ENCODE measurements around the gene LRIG1. TPM values are rescaled to one million over a fixed set of nuclear protein-coding genes. Genes with fewer than 3 reads are reported as not detected.

The LRIG1 gene
- total and polyA plus RNA-seq, 2 of the 8 experiments (the other 6 are each of a cell fraction or from before 2014, with no cell fraction given), result 78.1 to 88.7 TPM

DNA sequence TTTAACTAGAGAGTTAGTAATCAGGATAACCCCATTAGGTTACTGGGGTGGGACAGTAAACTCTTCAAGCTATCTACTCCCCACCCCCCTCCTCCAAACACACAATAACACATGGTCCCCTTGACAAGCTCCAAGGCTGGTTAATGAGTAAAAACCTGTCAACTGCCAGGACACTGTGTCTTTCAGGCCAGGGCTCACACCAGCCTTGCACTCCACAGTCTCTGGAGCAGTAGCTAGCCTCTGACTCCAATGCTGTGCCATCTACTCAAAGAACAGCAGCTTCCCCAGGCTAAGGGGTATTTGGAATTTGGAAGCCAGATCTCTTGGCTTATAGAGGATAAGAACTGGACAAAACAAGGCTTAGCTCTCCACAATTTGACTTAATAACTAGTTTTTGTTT is 115.8 kb downstream of the LRIG1 start:
- no peak overlapping the region for H3K27ac ChIP-seq (ENCODE audit: low read depth, low read length)
- no peaks in the 10 kb centered on the region for H3K79me1 ChIP-seq (ENCODE audit: low read depth, low read length)
- TF ChIP-seq KDM5A (IDR thresholded peaks at IDR 0.05; ENCODE audit: low read length) (no peak), CHD1 (IDR thresholded peaks at IDR 0.05; ENCODE audit: low read depth, low read length) (no peak), RNF2 (IDR thresholded peaks at IDR 0.05; ENCODE audit: borderline replicate concordance, low read depth, low read length, missing control alignments, poor library complexity, severe bottlenecking) (no peak), TAF1 (IDR thresholded peaks at IDR 0.05; ENCODE audit: low read depth, low read length) (no peak), SAP30 (IDR thresholded peaks at IDR 0.05; ENCODE audit: insufficient read depth, insufficient replicate concordance, low read length) (no peak), CBX8 (IDR thresholded peaks at IDR 0.05; ENCODE audit: borderline replicate concordance, low read depth, low read length) (no peak), KDM1A (IDR thresholded peaks at IDR 0.05; ENCODE audit: borderline replicate concordance, low read length) (no peak)
- TF ChIP-seq, protein P1, sequence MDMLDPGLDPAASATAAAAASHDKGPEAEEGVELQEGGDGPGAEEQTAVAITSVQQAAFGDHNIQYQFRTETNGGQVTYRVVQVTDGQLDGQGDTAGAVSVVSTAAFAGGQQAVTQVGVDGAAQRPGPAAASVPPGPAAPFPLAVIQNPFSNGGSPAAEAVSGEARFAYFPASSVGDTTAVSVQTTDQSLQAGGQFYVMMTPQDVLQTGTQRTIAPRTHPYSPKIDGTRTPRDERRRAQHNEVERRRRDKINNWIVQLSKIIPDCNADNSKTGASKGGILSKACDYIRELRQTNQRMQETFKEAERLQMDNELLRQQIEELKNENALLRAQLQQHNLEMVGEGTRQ (IDR thresholded peaks at IDR 0.05; ENCODE audit: low read length), result no peak
- H3K23ac ChIP-seq (ENCODE audit: insufficient read length), result no peak overlapping the region
- H4K8ac ChIP-seq (ENCODE audit: extremely low read depth, insufficient read depth, low read length), result no peak overlapping the region
- CTCF ChIA-PET (ENCODE audit: partially characterized antibody), result interaction anchor here (0.7 to 4.3 kb wide), 5 partner anchors 13 to 437 kb away, joined by 3 to 24 read pairs (median 4); no protein-coding TSS in a partner anchor
- H3K56ac ChIP-seq (replicated peaks; ENCODE audit: insufficient read length, low read depth, low read length), result peak overlapping the region; percentile 1
- no peak overlapping the region for H4K91ac ChIP-seq (replicated peaks; ENCODE audit: insufficient read length, low read length)
- H2BK20ac ChIP-seq (ENCODE audit: low read length), result no peak overlapping the region
- no peak overlapping the region for H2BK12ac ChIP-seq (ENCODE audit: low read depth, low read length)
- no peak overlapping the region for H2BK15ac ChIP-seq (ENCODE audit: low read length)
- no peak overlapping the region for H4K5ac ChIP-seq (ENCODE audit: insufficient read length, low read depth, low read length)
- H2AK5ac ChIP-seq (ENCODE audit: low read depth, low read length), result no peak overlapping the region
- no peaks in the 10 kb centered on the region for H3K27me3 ChIP-seq (replicated peaks in 1 of 4; ENCODE audit: control insufficient read depth in 3 of 4, extremely low read depth in 1 of 4, insufficient read depth in 3 of 4, low read length in 3 of 4)
- no peak overlapping the region for H3K9ac ChIP-seq (replicated peaks in 1 of 4; ENCODE audit: extremely low read depth in 1 of 4, low read depth in 3 of 4, low read length in 3 of 4)
- peaks cover 5 to 16% of the 10 kb centered on the region in 2 experiments for H4K20me1 ChIP-seq (replicated peaks in 1 of 2; ENCODE audit: control insufficient read depth in 1 of 2, insufficient read depth in 2 of 2, low read length in 2 of 2)
- H3K4me3 ChIP-seq (ENCODE audit: extremely low read depth in 1 of 4, insufficient read depth in 2 of 4, low read depth in 3 of 4, low read length in 4 of 4), result no peak overlapping the region
- peaks cover 62 to 89% (median 71%) of the 10 kb centered on the region in 4 experiments for H3K36me3 ChIP-seq (ENCODE audit: control insufficient read depth in 2 of 4, insufficient read depth in 4 of 4, low read length in 3 of 4)
- H3K9me3 ChIP-seq (ENCODE audit: insufficient read depth in 2 of 2, low read depth in 1 of 2, low read length in 1 of 2), result no peaks in the 10 kb centered on the region; a peak in 1 of 4 replicates
- H3K18ac ChIP-seq (ENCODE audit: extremely low read depth, low read length), result no peak overlapping the region
- no peak overlapping the region for H3K14ac ChIP-seq (ENCODE audit: insufficient read length)
- no peak overlapping the region for H2BK120ac ChIP-seq (replicated peaks; ENCODE audit: low read depth, low read length)
- no peak for DNase-seq (ENCODE audit: low read depth in 1 of 2, low spot score in 2 of 2)
- H3K4ac ChIP-seq (replicated peaks; ENCODE audit: insufficient read length, low read depth, low read length), result no peak overlapping the region
- H3K23me2 ChIP-seq (ENCODE audit: low read depth, low read length), result no peaks in the 10 kb centered on the region
- H3K4me2 ChIP-seq (ENCODE audit: insufficient read depth in 1 of 2, low read depth in 2 of 2, low read length in 2 of 2), result no peak overlapping the region
- FAIRE-seq, result no peak
- POLR2A ChIA-PET (ENCODE audit: partially characterized antibody), result interaction anchor here (1.6 kb wide), 1 partner anchor 10 kb away, joined by 5 read pairs; no protein-coding TSS in a partner anchor
- H3K79me2 ChIP-seq (ENCODE audit: control insufficient read depth in 1 of 2, insufficient read depth in 2 of 2, low read length in 2 of 2), result peaks cover 0 to 21% of the 10 kb centered on the region in 2 experiments; a peak in 2 of 4 replicates
- no peak overlapping the region for H2BK5ac ChIP-seq (ENCODE audit: low read depth, low read length)
- no peak overlapping the region for H2AFZ ChIP-seq (ENCODE audit: low read length)
- no peaks in the 10 kb centered on the region for H3K4me1 ChIP-seq (replicated peaks in 1 of 4; ENCODE audit: control insufficient read depth in 3 of 4, insufficient read depth in 4 of 4, low read length in 3 of 4)
